ENCODE measurements around the gene H2BW1. TPM values are rescaled to one million over a fixed set of nuclear protein-coding genes. Genes with fewer than 3 reads are reported as not detected.
"Not testable (repeated sequence)": the region's sequence is repeated elsewhere in the genome, so short reads cannot be mapped to it uniquely, and the experiment has no call there.

H2BW1 gene
- total RNA-seq, 2 experiments from 2014 or later: not detected

- POLR2A ChIA-PET; DNase-seq; CTCF ChIA-PET; H3K9me3 Mint-ChIP-seq; H3K27me3 Mint-ChIP-seq; H3K36me3 Mint-ChIP-seq (ENCODE audit: low read depth); H3K27ac Mint-ChIP-seq; H3K4me1 Mint-ChIP-seq; H3K4me3 Mint-ChIP-seq: not testable (repeated sequence)
Measured at GRCh38 chrX:103962411-103963278, 50.9 kb downstream of the H2BW1 start, which contains the start of gene TMSB15B. Gene TMSB15B (plus strand): TSS chrX:103962627.

Other genes with a start within 250 kb of the H2BW1 start
- gene PLP1, start 236.9 kb downstream of the H2BW1 start, total RNA-seq: not detected
- gene RAB9B, start 181.5 kb downstream of the H2BW1 start, total RNA-seq: under 1 TPM; 0.40 to 0.48 TPM
- 1 to 10 TPM; 6.3 to 8.7 TPM for gene TMSB15B, start 51.1 kb downstream of the H2BW1 start, total RNA-seq
- gene H2BW2, start 26.2 kb upstream of the H2BW1 start, total RNA-seq: under 1 TPM in 1 of 2 experiments, not detected in 1; 0.10 TPM
- gene TMSB15C, start 62.5 kb upstream of the H2BW1 start, total RNA-seq: 1 to 10 TPM; 4.1 to 4.4 TPM
- under 1 TPM; 0.64 to 0.65 TPM for gene ZCCHC18, start 98.8 kb upstream of the H2BW1 start, total RNA-seq
- 10 to 100 TPM in 1 of 2 experiments, 1 to 10 TPM in 1; 6.3 to 10.3 TPM for gene SLC25A53, start 143.3 kb upstream of the H2BW1 start, total RNA-seq
- gene FAM199X, start 152.7 kb upstream of the H2BW1 start, total RNA-seq: 10 to 100 TPM; 11.0 to 12.4 TPM
- not detected for gene ESX1, start 241.2 kb upstream of the H2BW1 start, total RNA-seq

Data from activated CD4-positive, alpha-beta T cell treated with anti-CD3 and anti-CD28 coated beads, Interleukin-2, amount 10 ng/mL, durations not matched to agents 7 days and 5 days (primary cell).